RWPE1 (cell line): ENCODE data around the gene PNPO.

Source experiments
- CTCF ChIA-PET: fragments of 350-600 bp; sonication (Branson Sonifier 250); formaldehyde crosslinking; extraction: SDS; loops from one replicate; lab custom pipeline; 2021; lab: Yijun Ruan, JAX
- POLR2A ChIA-PET: fragments of 400-600 bp; formaldehyde crosslinking; extraction: SDS; loops from one replicate; lab custom pipeline; 2020; ENCODE audit warnings: antibody characterized with exemption; ENCODE audit not compliant: low non-redundant PET; lab: Yijun Ruan, JAX
- DNase-seq: peaks from one replicate; pipeline ENCODE4 v3.0.0; 2012; ENCODE audit warnings: low spot score
- H3K27ac ChIP-seq: fragments of 450-650 bp; 2 replicates; pipeline ENCODE4 v1.5.1; 2017
- CTCF ChIP-seq: fragments of 450-650 bp; conservative IDR thresholded peaks from 2 replicates; pipeline ENCODE4 v1.5.1; 2017; ENCODE audit warnings: low read depth, mild to moderate bottlenecking

Gene PNPO

GRCh38 chr17:47906443-47906842, 34.9 kb upstream of the PNPO start:
- ChIA-PET POLR2A (no interaction called here), CTCF (interaction anchor here (0.6 kb wide), 1 partner anchor 68 kb away, joined by 3 read pairs; no protein-coding TSS in a partner anchor)
- no peak for DNase-seq
- peak overlapping the region; percentile 93 for H3K27ac ChIP-seq
- no peak for TF ChIP-seq CTCF

- POLR2A ChIA-PET: interaction anchor here (0.5 kb wide), 1 partner anchor 1150 kb away, joined by 3 read pairs; no protein-coding TSS in a partner anchor
- TF ChIP-seq CTCF: no peak
- no peak for DNase-seq
- CTCF ChIA-PET: no interaction called here
- H3K27ac ChIP-seq: no peak overlapping the region
Measured at GRCh38 chr17:47907932-47908562, 33.3 kb upstream of the PNPO start.

GRCh38 chr17:47913050-47913449, 28.3 kb upstream of the PNPO start:
- ChIA-PET CTCF (interaction anchor here (1.1 kb wide), 1 partner anchor 28 kb away, joined by 3 read pairs; the partner anchor contains the start of gene PNPO), POLR2A (no interaction called here)
- H3K27ac ChIP-seq: 0 out of 2 replicates have a peak overlapping the region, but pooled peaks have one; percentile 10
- no peak for DNase-seq
- no peak for TF ChIP-seq CTCF

- DNase-seq: no peak
- CTCF ChIA-PET: interaction anchor here (0.5 to 1.2 kb wide), 3 partner anchors 33 to 911 kb away, joined by 3 to 5 read pairs (median 3); no protein-coding TSS in a partner anchor
- H3K27ac ChIP-seq: peak overlapping the region; percentile 72
- TF ChIP-seq CTCF: no peak
- POLR2A ChIA-PET: interaction anchor here (0.6 kb wide), 1 partner anchor 29 kb away, joined by 3 read pairs; no protein-coding TSS in a partner anchor
Measured at GRCh38 chr17:47914306-47914948, 26.9 kb upstream of the PNPO start.

GRCh38 chr17:47915776-47916398, 25.5 kb upstream of the PNPO start:
- POLR2A ChIA-PET: interaction anchor here (0.5 kb wide), 1 partner anchor 37 kb away, joined by 3 read pairs; no protein-coding TSS in a partner anchor
- H3K27ac ChIP-seq: peak overlapping the region; percentile 72
- DNase-seq: no peak
- CTCF ChIA-PET: no interaction called here
- TF ChIP-seq CTCF: no peak
